ENCODE measurements around the gene WWOX. TPM values are rescaled to one million over a fixed set of nuclear protein-coding genes. Genes with fewer than 3 reads are reported as not detected.
A peak's percentile ranks its signal among the peaks of the same experiment; 100 is the strongest.

WWOX gene
- total and polyA plus RNA-seq, 2 of the 13 experiments (the other 11 are each of a cell fraction or from before 2014, with no cell fraction given) = 9.1 to 37.4 TPM

DNA sequence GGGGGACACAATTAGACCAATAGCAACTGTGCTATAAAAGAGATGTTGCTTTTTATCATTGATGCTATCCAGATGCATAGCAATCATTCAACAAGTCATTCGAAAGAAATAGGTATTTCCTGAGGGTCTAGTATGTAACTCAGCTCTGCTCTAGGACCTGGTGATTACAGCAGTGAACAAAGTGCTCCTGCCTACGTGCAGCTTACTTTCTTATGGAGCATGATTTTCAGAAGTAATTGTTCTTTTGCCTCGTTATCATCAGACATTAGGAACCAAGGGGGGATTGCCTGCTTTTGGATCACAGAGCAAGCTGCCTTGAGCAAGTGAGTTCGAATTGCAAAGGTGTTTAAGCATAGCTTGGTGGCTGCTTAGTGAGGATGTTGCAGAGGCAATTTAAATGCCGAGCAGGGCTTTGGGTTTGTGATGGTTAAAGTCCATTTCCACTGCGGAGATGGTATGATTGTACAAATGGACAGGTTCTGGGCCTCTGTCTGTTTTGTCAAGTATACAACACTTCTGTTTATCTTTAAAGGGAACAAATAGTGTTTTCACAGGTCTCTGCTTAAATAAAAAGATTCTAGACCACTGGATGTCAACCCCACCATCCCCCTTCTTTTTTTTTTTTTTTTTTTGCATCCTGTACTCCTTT, 41.5 kb downstream of the WWOX start (continued):
- TF ChIP-seq ZNF547 (CRISPR knock-in tag; IDR thresholded peaks at IDR 0.05) = peak; percentile 13; the same call in 1 of the 2 replicates
- 0 out of 2 replicates have a peak, but pooled peaks have one; percentile 20 for TF ChIP-seq RFXAP (CRISPR knock-in tag; IDR thresholded peaks at IDR 0.05; ENCODE audit: borderline replicate concordance)
- no peak for TF ChIP-seq SOX13 (IDR thresholded peaks at IDR 0.05)
- TF ChIP-seq SOX13 (CRISPR knock-in tag; conservative IDR thresholded peaks at IDR 0.05 in 1 of 2, IDR thresholded peaks at IDR 0.05 in 1 of 2) = peak in 1 of 2 experiments; percentile 45; a peak in 2 of 4 replicates
- no peak for TF ChIP-seq TP53 (CRISPR knock-in tag; conservative IDR thresholded peaks at IDR 0.05)
- 0 out of 2 replicates have a peak, but pooled peaks have one; percentile 34 for TF ChIP-seq NAIF1 (CRISPR knock-in tag; IDR thresholded peaks at IDR 0.05; ENCODE audit: borderline replicate concordance)
- 0 out of 2 replicates have a peak, but pooled peaks have one; percentile 14 for TF ChIP-seq CREM (IDR thresholded peaks at IDR 0.05)
- TF ChIP-seq CREM (CRISPR knock-in tag; IDR thresholded peaks at IDR 0.05) = no peak
- peak in 1 of 2 experiments; percentile 29; a peak in 2 of 4 replicates for TF ChIP-seq EP300 (IDR thresholded peaks at IDR 0.05; ENCODE audit: low read depth in 2 of 2, low read length in 2 of 2)
- no peak for TF ChIP-seq EP300 (CRISPR knock-in tag; IDR thresholded peaks at IDR 0.05; ENCODE audit: borderline replicate concordance)
- TF ChIP-seq, protein P1, sequence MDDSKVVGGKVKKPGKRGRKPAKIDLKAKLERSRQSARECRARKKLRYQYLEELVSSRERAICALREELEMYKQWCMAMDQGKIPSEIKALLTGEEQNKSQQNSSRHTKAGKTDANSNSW (CRISPR knock-in tag; IDR thresholded peaks at IDR 0.05; ENCODE audit: borderline replicate concordance) = no peak
- peak; percentile 51; the same call in 1 of the 2 replicates for TF ChIP-seq HDAC1 (CRISPR knock-in tag; IDR thresholded peaks at IDR 0.05)
- peak; percentile 7; the same call in 1 of the 2 replicates for TF ChIP-seq BCL6 (CRISPR knock-in tag; IDR thresholded peaks at IDR 0.05)
- no peak for TF ChIP-seq NPAS2 (CRISPR knock-in tag; IDR thresholded peaks at IDR 0.05; ENCODE audit: borderline replicate concordance)
- TF ChIP-seq ZNF337 (CRISPR knock-in tag; IDR thresholded peaks at IDR 0.05; ENCODE audit: borderline replicate concordance, low read depth) = 0 out of 2 replicates have a peak, but pooled peaks have one; percentile 39
- no peak for TF ChIP-seq SKI (IDR thresholded peaks at IDR 0.05; ENCODE audit: partially characterized antibody)
- no peak for TF ChIP-seq ZNF230 (CRISPR knock-in tag; IDR thresholded peaks at IDR 0.05)
- no peak for TF ChIP-seq ZNF326 (CRISPR knock-in tag; IDR thresholded peaks at IDR 0.05; ENCODE audit: borderline replicate concordance)
- 0 out of 2 replicates have a peak, but pooled peaks have one; percentile 42 for TF ChIP-seq ZNF367 (CRISPR knock-in tag; IDR thresholded peaks at IDR 0.05; ENCODE audit: borderline replicate concordance)
- peak; percentile 44; the same call in 1 of the 2 replicates for TF ChIP-seq KAT8 (CRISPR knock-in tag; IDR thresholded peaks at IDR 0.05)
- no peak for TF ChIP-seq ZNF460 (CRISPR knock-in tag; IDR thresholded peaks at IDR 0.05; ENCODE audit: borderline replicate concordance)
- TF ChIP-seq ZNF446 (CRISPR knock-in tag; IDR thresholded peaks at IDR 0.05) = no peak
- TF ChIP-seq POGK (CRISPR knock-in tag; conservative IDR thresholded peaks at IDR 0.05) = 0 out of 2 replicates have a peak, but pooled peaks have one; percentile 73
- TF ChIP-seq ZNF225 (CRISPR knock-in tag; IDR thresholded peaks at IDR 0.05) = no peak
- peak; percentile 43 for TF ChIP-seq NFIC (IDR thresholded peaks at IDR 0.05; ENCODE audit: low read length)
- TF ChIP-seq ZNF335 (CRISPR knock-in tag; IDR thresholded peaks at IDR 0.05) = no peak
- peak; percentile 100 for TF ChIP-seq ZNF343 (CRISPR knock-in tag; IDR thresholded peaks at IDR 0.05)
- peak; percentile 53; the same call in 1 of the 2 replicates for TF ChIP-seq TBX2 (CRISPR knock-in tag; IDR thresholded peaks at IDR 0.05; ENCODE audit: borderline replicate concordance)
- no peak for TF ChIP-seq KDM2A (CRISPR knock-in tag; IDR thresholded peaks at IDR 0.05; ENCODE audit: borderline replicate concordance, low read depth)
- no peak for TF ChIP-seq BORCS8-MEF2B (CRISPR knock-in tag; IDR thresholded peaks at IDR 0.05)
- TF ChIP-seq KMT2A (CRISPR knock-in tag; IDR thresholded peaks at IDR 0.05) = peak; percentile 56; the same call in 1 of the 2 replicates
